Erythroblast (primary cell): ENCODE measurements around the gene TNFRSF19.

Experiments
- GATA1 ChIP-seq: IDR thresholded peaks from 2 replicates; pipeline ENCODE4 v1.6.1; 2011; ENCODE audit warnings: low read depth, mild to moderate bottlenecking, control low read depth, low read length, moderate library complexity
- POLR2A ChIP-seq: IDR thresholded peaks from 2 replicates; pipeline ENCODE4 v1.6.1; 2011; ENCODE audit warnings: mild to moderate bottlenecking, low read length

- TF ChIP-seq POLR2A (no peak), GATA1 (no peak)
Measured at GRCh38 chr13:23656637-23657371, 86.6 kb downstream of the TNFRSF19 start.
